Right atrium auricular region (tissue), 2 donors: ENCODE results near the gene RNF123. TPM values are rescaled to one million over a fixed set of nuclear protein-coding genes. Genes with fewer than 3 reads are reported as not detected.

Source experiments
- DNase-seq: peaks from one replicate; pipeline ENCODE4 v3.0.0-alpha.2; 2019; ENCODE audit warnings: low spot score
- H3K27ac ChIP-seq, 2 donors: fragments of 200-600 bp; sonication (generic); 1 replicate in 1 of 2; 2 replicates in 1 of 2; pipeline ENCODE4 v1.5.1; 2016 to 2019
- H3K27me3 ChIP-seq, 2 donors: fragments of 200-600 bp; sonication (generic); one replicate each; pipeline versions ENCODE4 v1.5.1 to v1.6.0; 2017 to 2019
- H3K36me3 ChIP-seq: fragments of 200-600 bp; sonication (generic); one replicate; pipeline ENCODE4 v1.5.1; 2016
- H3K4me1 ChIP-seq, 2 donors: fragments of 200-600 bp; sonication (generic); one replicate each; pipeline versions ENCODE4 v1.5.1 to v1.6.0; 2017 to 2019
- H3K4me3 ChIP-seq, 2 donors: fragments of 200-600 bp; sonication (generic); 1 replicate in 1 of 2; 2 replicates in 1 of 2; pipeline ENCODE4 v1.5.1; 2017 to 2019; ENCODE audit warnings: mild to moderate bottlenecking in 1 of 2, moderate library complexity in 1 of 2
- H3K9me3 ChIP-seq, 2 donors: fragments of 200-600 bp; sonication (generic); one replicate each; pipeline ENCODE4 v1.5.1; 2019
- CTCF ChIP-seq, 2 donors: fragments of 200-600 bp; sonication (generic); IDR thresholded peaks; one replicate each; pipeline ENCODE4 v1.5.1; 2019; ENCODE audit warnings: antibody characterized with exemption in 2 of 2
- total RNA-seq, 2 donors: library from RNA; depleted of rRNA; stranded (reverse); fragments of >200 nt; gene quantifications; one replicate each; pipeline ENCODE4 v1.1.0, GENCODE V29; 2016

The RNF123 gene
- total RNA-seq, 2 donors from 2014 or later: 29.1 to 29.8 TPM

GRCh38 chr3:49769926-49770325 lies 80.6 kb downstream of the RNF123 start:
- H3K4me1 ChIP-seq: no peaks in the 10 kb centered on the region
- H3K36me3 ChIP-seq: no peaks in the 10 kb centered on the region
- H3K27me3 ChIP-seq: no peaks in the 10 kb centered on the region
- H3K4me3 ChIP-seq: no peak overlapping the region
- TF ChIP-seq CTCF (IDR thresholded peaks at IDR 0.05): no peak
- no peak overlapping the region for H3K27ac ChIP-seq
- DNase-seq: no peak
- H3K9me3 ChIP-seq: no peaks in the 10 kb centered on the region

Other genes starting within 250 kb of the RNF123 start
- gene DAG1, start 219.3 kb upstream of the RNF123 start, total RNA-seq: 100 to 1,000 TPM; 115 to 174 TPM
- under 1 TPM; 0.41 to 0.63 TPM for gene BSN, start 135.1 kb upstream of the RNF123 start, total RNA-seq
- 10 to 100 TPM; 61.1 to 67.5 TPM for gene APEH, start 15.2 kb upstream of the RNF123 start, total RNA-seq
- gene MST1, start 83 bp upstream of the RNF123 start, total RNA-seq: 1 to 10 TPM; 3.9 to 8.0 TPM
- 1 to 10 TPM in 1 of 2 donors, under 1 TPM in 1; 0.44 to 1.1 TPM for gene AMIGO3, start 30.1 kb downstream of the RNF123 start, total RNA-seq
- 10 to 100 TPM; 12.0 to 21.7 TPM for gene GMPPB, start 34.4 kb downstream of the RNF123 start, total RNA-seq
- 10 to 100 TPM; 24.0 to 30.9 TPM for gene IP6K1, start 97.0 kb downstream of the RNF123 start, total RNA-seq
- under 1 TPM in 1 of 2 donors, not detected in 1; 0.20 TPM for gene CDHR4, start 110.3 kb downstream of the RNF123 start, total RNA-seq
- 1 to 10 TPM; 1.8 to 4.2 TPM for gene INKA1, start 113.7 kb downstream of the RNF123 start, total RNA-seq
- 10 to 100 TPM; 11.3 to 12.2 TPM for gene UBA7, start 124.4 kb downstream of the RNF123 start, total RNA-seq
- gene TRAIP, start 167.0 kb downstream of the RNF123 start, total RNA-seq: 1 to 10 TPM in 1 of 2 donors, under 1 TPM in 1; 0.98 to 2.0 TPM
- gene CAMKV, start 180.3 kb downstream of the RNF123 start, total RNA-seq: not detected
- gene MST1R, start 214.3 kb downstream of the RNF123 start, total RNA-seq: 1 to 10 TPM; 1.2 to 4.2 TPM
- gene MON1A, start 240.3 kb downstream of the RNF123 start, total RNA-seq: 1 to 10 TPM; 8.4 to 9.4 TPM